ENCODE data around the gene ZMAT5.

Gene ZMAT5, protein sequence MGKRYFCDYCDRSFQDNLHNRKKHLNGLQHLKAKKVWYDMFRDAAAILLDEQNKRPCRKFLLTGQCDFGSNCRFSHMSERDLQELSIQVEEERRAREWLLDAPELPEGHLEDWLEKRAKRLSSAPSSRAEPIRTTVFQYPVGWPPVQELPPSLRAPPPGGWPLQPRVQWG

DNA sequence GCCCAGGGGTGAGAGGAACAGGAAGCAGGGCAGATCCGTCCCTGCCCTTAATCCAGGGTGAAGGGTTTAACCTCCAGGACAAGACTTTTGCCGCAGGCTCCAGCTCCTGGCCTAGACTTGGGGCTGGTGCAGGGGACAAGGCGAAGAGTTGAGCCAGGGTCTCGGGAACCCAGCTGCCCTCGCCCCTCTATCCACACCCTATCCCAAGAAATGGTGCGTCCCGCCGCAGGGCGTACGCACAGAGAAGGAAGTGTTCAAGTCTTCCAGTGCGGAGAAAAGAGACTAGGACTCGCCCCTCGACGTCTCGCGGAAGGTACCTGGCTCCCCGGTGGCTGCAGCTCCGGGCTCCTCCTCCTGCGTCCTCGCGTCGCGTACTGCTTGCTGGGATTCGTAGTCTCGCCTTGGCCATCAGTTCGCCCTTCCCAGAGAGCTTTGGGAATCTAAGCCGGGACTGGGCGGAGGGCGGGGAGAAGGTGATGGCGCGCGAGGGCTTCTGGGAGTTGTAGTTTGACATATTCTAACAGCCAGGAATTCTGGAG lies at the start of gene ZMAT5:
ZMAT5 (minus strand) TSS at position 376 of the 539 bp plus-strand sequence. CDS start 18,463 bp downstream, outside the sequence.
- DNase-seq: peak; percentile 96

DNA sequence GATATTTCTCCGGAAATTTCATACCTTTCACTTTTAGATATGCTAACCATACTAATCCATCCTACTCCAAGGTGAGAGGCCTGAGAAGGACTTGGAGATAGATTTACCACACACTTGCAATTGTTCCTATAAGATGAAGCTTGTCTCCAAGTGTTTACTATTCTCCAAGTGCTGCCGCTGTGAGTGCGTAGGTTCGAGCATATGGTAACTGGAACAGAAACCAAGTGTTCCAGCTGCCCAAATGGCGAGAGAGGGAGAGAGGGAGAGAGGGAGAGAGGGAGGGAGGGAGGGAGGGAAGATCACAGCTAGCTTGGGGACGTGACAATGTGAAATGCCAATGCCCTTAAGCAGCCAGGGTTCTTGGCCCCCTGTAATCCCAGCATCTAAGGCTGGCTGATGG lies 49.7 kb upstream of the ZMAT5 start:
- no peak for DNase-seq

DNA sequence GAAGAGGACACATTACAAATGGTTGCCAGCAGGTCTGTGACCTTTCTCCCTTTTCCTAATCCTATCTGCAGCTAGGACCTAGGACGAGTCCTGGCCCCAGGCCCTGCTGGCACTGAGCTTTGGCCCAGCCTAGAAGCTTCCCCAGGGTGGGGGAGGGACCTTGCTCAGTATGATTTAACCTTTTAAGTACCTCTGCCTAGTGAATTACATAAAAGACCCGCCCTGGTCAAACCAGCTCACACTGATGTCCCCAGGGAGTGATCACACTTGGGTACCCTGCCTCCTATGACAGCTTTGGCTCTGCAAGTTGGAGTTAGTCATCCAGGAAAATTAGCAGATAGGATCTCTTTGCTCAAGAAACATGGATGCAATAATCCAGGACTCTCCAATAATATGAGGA lies 49.3 kb upstream of the ZMAT5 start:
- DNase-seq: no peak

DNA sequence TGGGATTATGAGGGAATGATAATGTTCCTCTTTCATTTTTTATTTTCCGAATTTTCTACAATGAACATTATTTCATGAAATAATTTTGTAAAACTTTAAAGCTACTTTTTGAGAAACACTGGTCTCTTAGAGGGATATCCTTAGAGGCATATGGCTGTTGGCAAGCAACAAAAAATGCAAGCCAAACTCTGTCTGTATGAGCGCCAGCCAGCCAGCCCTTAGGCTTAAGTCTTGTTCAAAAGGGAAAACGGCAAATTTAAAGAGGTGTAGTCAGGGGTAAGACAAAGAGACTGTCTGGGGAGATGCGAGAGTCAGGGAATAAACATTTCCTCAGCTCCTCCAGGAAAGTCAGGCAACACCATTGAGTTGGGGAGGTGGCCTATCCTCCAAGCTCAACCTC lies 48.8 kb upstream of the ZMAT5 start:
- no peak for DNase-seq

DNA sequence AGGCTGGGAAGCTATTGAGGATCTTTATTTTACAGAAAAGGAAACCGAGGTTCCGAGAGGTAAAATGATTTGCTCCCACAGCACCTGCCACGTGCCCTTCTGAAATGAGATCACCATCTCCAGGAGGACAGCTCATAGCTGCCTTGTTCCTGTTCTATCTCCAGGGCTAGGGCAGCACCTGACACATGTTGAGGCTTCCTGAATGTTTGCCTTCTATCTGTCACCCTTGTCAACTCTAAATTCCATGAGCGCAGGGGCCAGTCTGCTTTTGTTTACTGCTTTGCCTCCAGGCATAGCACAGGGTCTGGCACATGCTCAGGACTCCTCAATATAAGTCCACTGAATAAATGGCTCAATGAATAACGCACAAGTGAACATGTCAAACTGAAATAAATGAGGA lies 47.2 kb upstream of the ZMAT5 start:
- no peak for DNase-seq

DNA sequence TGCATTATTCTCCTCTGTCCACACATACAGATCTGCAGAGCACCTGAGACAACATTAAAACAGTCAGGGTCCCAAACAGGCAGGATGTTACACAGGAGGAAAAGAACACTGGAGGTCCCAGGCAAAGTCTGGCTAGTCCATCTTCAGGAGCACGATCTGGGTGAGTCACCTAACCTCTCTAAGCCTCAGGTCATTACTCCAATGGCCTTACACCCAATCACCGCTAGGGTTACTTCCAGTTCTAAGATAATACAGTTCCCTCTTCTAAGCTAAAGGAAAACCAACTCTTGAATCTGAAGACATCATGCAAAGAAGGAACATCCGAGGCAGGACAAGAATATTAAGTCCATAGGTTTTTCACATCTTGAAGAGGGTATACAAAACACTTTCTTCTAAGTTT lies 46.8 kb upstream of the ZMAT5 start:
- peak; percentile 82 for DNase-seq

DNA sequence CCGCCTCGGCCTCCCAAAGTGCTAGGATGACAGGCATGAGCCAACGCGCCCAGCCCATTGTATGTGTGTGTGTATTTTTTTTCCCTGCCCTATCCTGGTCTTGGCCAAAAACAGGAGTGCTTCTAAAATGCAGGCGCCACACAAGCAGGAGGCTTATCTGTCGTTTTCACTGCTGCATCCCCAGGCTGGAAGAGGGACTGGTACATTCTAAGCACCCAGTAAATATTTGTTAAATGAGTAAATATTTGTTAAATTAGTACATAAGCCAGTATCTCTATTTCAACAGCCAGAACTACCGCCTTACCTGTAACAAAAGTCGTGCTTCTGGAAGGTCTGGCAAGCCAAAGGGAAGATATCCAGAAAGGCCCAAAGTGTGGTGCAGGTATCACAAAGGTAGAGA lies 46.3 kb upstream of the ZMAT5 start:
- DNase-seq: no peak

DNA sequence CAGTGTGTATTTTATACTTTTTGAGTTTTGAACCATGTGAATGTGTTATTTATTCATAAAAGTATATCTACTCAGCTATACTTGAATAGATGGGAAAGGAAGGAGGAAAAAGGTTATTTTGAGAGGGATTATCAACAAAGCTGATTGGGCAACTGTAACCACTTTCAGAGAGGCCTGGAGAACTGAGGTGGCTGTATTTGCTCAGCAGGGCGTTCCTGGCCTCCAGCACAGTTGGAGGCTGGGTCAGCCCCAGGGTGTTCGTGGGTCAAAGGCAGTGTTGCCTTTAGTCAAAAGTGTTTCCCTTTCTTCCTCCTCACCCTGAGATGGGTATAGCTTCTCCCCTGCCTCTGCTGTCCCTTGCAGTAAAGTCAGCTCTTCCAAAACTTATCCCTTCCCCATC lies 44.6 kb upstream of the ZMAT5 start:
- DNase-seq: no peak

DNA sequence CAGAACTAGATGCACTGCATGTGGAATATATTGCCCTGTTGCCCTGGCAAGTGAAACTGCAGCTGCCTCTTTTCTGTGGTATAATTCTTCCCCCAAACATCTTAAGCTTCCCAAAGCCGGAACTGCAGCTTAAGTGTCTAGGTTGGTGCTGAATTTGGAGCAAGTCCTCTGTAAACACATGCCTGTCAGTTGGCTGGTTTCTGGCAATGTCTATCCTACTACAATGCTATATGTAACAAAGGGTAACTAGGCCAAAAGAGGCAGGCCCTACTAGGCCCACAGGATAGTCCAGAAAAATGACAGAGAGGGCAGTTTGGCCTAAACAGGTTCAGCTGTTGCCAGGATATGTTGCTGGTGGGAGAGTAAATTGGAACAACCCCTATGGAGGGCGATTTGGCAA lies 43.4 kb upstream of the ZMAT5 start:
- no peak for DNase-seq

DNA sequence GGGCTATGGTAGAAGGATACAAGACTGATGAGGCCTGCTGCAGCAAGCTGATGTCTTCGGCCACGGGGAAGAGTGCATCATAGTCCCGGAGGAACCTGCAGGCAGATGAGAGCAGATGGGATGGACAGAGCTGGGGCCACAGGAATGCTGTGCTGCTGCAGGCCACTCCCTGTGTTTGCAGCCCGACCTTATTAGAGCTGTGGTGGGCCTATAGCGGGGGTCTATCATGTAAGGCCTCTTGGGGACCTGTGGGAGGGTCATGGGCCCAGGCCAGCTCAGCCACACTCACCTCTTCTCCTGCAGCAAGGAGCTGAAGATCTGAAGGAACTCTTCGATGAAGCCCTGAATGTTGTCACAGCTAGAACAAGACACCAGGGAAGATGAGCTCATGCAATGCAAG lies 39.4 kb upstream of the ZMAT5 start:
- DNase-seq: no peak

DNA sequence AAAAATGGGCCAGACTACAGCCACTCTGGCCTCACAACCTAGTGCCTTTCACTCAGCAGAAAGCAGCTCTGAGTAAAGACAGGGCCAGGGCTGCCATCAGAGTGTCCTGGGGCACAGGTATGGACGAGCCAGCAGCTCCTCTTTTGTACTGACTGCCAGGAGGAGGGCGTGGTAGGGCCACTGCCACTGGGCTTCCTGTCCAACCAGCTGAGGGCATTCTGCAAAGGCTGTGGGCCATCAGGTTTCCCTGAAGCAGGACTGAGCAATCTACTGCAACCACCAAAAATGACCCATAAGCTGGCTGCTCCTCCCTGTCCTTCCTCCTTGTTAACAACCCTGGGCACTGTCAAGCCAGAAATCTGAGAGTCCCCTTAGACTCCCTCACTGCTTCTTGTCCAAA lies 38.2 kb upstream of the ZMAT5 start:
- no peak for DNase-seq

DNA sequence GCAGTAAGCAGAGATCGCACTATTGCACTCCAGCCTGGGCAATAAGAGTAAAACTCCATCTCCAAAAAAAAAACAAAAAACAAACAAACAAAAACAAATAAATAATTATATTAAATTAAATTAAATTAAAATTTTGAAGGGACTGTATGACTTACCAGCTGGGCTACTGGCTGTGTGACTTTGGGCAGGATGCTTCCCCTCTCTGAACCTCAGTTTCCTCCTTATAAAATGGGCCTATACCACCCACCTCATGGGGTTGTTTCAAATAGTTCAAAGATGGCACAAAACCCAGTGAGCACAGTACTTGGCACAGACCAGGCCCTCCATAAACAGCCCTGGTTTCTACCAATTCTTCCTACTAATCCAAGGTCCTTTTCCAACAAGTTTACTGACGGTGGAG lies 36.4 kb upstream of the ZMAT5 start:
- no peak for DNase-seq

DNA sequence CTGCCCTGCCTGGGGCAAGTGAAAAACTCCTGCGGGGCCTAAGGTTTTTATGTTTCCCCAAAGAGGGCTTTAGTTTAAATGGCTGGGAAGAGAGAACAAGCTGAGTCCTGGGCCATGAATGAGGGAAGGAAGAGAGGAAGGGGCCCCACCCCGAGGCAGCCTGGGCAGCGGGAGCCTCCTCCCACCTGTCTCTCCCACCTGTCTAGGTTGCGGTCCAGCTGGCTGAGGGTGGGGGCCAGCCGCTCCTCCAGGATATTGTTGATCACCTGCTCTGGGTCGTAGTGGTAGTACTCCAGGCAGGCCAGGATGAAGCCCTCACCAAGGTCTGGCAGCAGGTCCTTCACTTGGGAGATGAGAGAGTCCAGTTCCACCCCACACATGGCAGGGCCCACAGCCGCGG lies 35.0 kb upstream of the ZMAT5 start:
- no peak for DNase-seq

DNA sequence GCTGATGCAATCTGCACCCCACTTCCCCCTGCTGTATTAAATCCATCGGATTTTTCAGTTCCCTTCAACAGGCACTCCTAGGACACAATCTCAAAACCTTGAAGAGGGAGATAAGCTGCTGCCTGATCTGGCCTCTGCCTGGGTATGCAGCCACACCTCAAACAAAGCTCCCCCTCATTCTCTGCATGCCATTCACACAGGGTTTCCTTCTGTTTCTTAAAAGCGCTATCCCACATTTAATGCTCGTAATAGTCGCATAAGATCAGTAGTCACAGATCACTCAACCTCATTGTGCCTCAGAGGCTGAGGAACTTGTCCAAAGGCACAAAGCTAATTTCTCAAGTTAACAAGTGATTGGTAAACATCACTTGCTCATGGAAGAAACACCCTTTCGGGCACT lies 34.3 kb upstream of the ZMAT5 start:
- DNase-seq: no peak

DNA sequence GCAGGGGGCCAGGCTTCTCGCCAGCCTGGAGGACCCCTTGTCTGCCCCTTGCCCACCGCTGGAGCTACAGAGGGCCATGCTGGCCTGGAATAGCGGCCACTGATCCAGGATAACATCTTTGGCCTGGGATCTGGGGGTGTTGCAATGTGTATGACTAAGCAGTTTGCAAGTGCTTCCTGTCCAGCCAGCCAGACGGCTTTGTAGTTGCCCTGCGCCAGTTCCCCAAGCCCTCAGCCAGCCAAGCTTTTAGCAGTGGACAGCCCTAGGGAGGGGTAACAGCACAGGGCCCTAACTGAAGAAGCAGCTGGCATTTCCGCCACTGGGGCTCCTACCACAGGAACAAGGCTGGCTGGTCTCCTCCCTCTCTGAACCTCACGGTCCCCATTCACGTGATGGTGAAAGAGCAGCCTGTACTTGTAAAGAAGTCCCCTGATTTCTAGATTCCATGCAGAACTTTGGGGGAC lies 32.4 kb upstream of the ZMAT5 start:
- DNase-seq: peak; percentile 96

DNA sequence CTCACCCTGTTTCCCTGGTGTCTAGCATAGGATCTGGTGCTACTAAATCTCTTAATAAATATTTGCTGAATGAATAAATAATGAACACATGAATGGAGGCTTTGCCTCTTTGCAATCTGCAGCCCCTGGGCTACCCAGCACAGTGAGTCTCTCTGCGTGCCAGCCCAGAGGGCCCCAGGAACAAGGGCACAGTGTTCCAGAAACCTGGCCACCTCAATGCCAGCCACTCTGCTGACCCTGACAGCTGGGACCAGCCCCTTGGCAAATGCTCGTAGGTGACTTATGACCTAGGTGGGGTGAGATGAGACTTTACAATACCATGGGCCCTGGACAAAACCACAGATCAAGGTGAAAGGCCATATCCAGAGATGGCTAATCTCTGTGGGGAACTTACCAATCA lies 32.0 kb upstream of the ZMAT5 start:
- no peak for DNase-seq

DNA sequence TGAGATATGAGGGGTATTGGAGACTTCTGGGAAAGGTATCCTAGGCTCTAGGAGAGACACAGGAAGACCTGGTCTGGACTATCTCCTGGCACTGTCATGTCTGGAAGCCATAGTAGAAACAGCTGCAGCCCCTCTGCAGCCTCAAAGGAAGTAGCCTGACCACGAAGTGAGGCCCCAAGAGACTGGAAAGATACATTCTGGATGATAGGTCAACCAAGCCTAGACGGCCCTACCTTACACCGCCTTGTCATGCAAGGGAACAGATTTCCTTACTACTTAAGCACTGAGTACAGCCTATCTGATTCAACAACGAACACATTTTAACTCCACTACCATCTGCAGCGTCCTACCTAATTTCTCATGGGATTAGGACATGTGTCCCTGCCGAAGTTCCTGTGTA lies 31.5 kb upstream of the ZMAT5 start:
- no peak for DNase-seq

DNA sequence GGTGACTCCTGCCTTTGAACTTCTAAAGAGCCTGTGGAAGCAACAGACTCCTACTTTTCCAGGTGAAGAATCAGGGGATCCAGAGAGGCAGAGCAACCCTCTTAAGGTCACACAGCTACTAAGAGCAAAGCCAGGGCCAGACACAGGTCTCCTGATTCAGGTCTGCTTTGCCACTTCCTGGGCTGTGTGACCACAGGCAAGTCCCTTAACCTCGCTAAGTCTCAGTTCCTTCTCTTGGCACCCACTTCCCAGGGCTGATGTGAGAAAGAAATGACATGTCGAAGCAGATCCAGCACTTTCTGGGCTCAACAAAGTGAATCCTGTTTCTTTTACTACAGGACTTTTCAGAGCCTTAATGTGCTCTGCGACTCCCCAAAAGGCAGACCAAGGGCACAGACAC lies 30.5 kb upstream of the ZMAT5 start:
- no peak for DNase-seq

DNA sequence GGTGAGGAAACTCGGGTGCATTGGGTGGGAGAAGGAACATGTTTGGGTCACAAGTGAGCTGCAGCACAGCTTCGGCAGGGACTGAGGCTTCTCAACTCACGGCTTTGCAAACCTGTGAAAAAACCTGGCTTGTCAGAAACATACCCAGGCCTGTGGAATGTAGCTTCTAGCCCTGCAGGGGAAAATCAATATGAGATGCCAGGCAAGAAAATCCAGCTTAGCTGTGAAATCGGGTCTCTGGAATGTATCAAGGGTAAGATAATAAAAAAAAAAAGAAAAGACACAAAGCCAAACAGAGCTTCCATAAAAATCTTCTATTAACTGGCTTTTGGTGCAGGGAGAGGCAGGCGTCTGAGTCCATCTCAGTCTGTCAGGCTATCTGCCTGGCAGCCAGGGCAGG lies 28.9 kb upstream of the ZMAT5 start:
- no peak for DNase-seq

DNA sequence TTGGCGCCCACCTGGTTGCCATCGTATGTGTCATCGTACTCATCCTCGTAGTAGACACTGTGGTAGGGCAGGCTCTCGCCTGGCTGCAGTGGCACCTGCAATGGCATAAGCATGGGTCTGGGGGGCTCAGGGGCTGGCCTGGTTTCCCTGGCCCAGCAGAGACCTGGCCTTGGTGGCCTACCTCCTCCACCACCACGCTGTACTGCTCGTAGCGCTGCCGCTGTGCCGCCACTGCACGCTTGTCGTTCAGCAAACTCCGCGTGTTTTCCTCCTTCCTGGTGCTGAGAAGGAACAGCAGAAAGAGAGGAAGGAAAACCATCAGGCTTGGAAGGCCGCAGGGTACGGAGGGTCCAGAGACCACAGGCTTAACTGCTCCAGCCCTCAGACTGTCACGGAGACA lies 26.6 kb upstream of the ZMAT5 start:
- DNase-seq: no peak

DNA sequence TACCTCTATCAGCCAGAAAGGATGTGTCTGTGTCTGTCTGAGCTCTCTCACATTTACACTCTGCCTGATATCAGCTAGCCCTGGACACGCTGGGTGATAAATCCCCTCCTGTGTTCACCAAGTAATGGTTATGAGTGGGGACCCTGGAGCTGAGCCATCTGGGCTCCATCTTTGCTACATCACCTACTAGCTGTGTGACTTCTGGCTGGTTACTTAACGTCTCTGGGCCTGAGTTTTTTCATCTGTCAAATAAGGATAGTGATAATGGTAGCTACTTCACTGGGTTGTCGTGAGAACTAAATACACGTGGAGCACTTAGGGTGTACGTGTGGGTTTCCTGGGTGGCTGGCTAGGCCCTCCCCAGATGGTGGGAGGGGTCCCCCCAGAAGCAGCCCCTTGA lies 23.3 kb upstream of the ZMAT5 start:
- DNase-seq: no peak

DNA sequence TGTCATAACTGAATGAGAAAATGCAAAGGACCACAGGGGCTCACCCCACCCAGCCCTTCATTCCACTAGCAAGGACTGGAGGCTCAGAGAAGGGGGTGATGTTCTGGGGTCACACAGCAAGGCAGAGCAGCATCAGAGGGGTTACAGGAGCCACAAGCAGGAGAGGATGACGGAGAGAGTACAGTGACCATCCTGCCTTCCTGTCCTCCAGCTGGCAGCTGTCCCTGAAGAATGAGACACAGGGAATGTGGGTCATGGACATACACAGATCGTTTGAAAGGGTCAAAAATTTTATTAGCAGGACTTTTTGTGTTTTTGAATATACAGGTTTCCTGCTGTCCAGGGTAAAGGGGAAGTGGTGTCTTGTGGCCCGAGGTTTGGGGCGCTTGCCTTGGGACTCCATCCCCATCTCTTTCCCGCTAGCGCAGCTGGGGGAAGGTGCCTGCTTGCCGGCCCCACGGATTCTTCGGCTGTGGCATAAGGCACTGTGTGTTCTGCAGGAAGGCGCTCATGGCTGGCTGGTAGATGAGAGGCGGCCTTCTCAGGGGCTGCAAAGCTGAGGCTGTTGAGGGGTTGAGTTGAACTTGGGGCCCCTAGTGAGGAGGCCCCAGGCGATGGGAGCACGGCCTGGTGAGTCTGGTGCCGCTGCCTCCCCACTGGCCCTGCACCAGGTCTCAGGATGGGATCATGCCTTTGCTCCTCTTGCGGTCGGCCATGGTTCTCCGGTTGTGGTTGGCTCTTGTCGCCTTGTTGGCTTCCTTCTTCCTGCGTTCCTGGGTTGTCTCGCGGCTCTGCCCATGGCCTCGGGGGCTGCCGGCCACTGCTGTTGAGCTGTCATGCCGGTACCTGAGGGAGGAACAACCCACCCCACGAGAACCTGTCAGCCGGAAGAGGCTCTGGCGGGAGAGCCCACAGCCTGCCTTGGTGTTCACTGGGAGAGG lies 21.8 kb upstream of the ZMAT5 start:
- DNase-seq: no peak

DNA sequence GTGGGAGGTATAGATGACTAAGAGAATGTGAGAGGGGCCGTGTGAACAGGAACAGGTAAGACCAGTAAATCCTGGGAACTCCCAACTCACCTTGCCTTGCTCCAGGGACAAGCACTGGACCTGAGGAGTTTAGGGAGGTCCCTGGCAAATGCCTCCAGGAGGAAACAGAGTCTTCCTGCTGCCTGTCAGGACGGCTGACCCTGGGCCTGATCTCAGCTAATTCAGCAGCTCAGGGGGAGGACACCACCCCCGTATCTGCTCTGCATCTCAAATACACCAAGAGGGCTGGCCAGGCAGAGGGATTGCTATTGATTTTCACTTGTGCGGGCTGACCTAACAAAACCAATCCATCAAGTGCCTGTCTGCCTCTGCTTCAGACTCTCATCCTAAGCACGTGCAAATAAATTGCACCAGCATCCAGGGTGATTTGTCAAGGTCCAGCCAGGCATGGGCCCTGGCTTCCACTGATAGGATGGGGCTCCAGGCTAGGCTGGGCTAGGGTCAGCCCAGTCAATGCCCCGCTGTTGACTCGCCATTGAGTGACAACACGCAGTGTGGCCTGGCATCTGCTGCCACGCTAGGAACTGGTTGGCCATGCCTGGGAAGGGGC lies 20.7 kb upstream of the ZMAT5 start:
- DNase-seq: no peak

DNA sequence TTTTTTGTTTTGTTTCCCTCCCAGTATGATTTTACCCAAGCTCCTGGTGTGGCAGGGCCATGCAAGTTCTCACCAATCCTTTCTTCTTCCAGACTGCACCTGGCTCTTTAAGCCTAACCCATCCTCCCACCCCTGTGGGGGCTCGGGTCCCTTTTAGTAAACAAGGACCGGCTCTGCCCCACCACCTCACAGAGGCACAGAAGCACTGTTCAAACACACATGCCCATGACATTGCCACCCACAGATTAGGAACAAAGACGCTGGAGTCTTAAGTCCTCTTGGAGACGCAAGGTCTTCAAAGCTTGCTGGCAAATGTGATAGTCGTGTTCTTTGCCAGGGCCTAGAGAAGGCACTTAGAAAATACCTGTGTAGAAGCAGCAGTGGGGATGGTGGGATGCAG lies 19.2 kb upstream of the ZMAT5 start:
- no peak for DNase-seq

Measured in HCEC 1CT (cell line).